Right lung (tissue), 5 donors: ENCODE measurements around the gene SPDEF. TPM values are rescaled to one million over a fixed set of nuclear protein-coding genes. Genes with fewer than 3 reads are reported as not detected.

Experiments used
- DNase-seq, 2 donors: peaks; one replicate each; pipeline ENCODE4 v3.0.0-alpha.2; 2013
- polyA plus RNA-seq, 5 donors: library from polyadenylated mRNA; unstranded; fragments of 120-200 nt; gene quantifications; one replicate each; pipeline versions ENCODE4 v1.2.1 to v1.2.3, GENCODE V29; 2013; ENCODE audit warnings: inconsistent platforms in 1 of 5, low replicate concordance in 1 of 5; ENCODE audit not compliant: insufficient read length in 5 of 5, insufficient read depth in 1 of 5

The SPDEF gene
- polyA plus RNA-seq, 5 donors = 0.65 to 3.1 (median 1.2) TPM

DNA sequence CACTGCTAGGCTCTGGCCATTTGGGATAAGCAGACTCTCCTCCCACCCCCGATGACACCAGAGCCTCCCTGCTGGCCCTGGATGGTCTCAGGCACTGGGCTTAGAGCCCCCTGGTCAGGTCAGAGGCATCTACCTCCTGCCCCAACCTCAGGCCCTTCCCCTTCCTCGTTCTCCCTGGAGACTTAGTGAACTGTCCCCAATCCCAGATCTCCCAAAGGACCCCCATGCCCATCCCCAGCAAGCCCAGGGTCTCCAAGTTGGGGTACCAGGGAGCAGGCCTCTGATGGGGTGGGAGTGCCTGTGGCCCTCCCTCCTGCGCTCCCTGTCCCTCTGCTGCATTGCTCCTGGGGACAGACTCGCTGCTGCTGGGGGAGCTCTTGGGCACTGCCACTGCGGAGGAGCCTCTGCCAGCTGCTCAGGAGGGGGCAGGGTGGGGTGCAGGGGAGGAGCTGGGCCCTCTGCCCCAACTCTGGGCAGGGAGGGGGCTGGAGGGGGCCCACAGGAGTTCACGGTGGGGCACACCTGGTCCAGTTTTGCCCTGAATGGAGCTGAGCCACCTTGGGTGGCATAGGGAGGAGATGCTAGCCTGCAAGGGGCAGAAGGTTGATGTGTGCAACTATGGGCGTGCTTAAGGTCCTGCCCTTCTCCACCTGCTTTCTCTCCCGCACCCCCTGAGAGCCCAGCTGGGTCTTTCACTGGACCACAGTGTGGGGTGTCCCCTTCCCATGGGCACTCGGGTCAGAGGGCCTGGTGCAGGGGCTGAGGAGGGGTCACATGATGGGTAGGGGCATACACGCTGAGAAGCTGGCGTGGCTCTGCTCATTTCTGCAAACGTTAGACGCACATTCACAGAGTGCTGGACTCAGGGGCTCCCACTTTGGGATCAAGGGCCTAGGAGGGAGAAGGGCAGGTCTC, 40.4 kb downstream of the SPDEF start:
- no peak for DNase-seq

DNA sequence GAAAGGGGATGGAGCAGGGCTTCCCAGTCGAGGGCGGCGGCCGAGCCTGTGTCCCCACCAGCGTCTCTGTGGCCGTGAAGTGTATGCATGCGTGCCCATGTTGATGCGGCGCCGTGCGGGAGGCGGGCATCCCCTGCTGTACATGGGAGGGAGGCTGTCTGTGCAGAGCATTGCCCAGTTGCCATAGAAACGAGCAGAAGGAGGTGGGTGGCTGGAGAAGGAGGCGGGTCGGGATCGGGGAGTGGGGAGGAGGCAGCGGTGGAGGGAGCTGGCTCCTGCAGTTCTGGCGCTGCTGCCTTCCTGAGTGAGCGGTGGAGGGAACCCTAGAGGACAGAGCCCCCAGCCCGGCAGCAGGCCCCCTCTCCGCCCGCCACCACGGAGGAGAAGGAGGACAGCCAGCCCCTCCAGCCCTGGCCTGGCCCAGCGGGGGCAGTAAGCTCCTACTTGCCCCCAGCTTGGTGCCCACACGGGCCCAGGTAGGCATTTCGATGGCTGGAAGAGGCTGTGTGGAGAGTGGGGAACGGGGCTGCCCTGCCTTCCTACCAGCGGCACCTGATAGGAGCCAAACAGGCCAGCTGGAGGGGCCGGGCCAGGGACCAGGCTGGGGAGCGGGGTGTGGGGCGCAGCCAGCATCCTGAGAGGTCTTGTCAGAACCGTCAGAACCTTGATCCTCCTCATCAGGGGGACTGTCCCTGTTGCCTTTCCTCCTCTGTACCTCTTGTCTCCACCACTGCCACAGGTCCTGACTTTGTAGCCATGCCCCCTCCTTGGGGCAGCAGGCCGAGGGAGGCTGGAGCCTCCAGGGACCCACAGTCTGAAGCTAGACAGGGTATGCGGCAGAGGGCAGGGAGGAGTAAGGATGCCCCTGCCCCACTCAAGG, 41.3 kb downstream of the SPDEF start:
- DNase-seq = peak; percentile 38 to 43

GRCh38 chr6:34514112-34514511, 42.0 kb downstream of the SPDEF start:
- DNase-seq = no peak

DNA sequence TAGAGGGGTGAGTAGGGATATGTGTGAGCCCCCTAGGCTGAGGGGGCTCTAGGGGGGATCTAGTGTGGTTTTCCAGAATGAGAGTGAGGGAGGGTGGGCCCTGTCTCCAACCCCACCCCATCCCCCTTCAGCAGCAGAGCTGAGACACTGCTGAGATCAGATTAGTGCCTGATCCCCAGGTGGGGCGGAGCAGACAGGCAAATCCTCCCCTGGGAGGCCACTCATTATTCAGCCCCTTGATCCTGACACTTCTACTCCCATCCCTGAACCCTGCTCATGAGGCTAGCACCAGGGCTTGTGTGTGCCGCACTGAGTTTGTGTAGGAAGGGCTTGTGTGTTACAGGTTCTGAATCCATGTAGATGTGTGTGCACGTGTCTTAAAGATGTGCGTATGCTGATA, 42.5 kb downstream of the SPDEF start:
- DNase-seq = no peak

DNA sequence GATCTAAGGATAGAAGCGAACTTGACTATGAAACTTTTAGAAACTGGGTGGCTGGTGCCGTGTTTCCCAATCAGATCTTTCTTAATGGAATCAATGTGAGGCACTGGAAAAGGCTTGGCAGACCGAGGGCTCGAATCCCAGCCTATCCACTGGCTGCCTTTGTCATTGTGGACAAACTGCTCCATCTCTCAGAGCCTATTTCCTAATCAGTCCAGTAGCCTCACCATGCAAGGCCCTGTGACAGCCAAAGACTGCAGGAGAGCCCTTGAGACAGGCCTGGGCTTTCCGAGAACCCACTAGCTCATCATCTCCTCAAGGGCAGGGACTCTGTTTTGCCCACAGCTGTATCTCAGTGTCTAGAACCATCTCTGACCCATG, 43.4 kb downstream of the SPDEF start:
- no peak for DNase-seq

DNA sequence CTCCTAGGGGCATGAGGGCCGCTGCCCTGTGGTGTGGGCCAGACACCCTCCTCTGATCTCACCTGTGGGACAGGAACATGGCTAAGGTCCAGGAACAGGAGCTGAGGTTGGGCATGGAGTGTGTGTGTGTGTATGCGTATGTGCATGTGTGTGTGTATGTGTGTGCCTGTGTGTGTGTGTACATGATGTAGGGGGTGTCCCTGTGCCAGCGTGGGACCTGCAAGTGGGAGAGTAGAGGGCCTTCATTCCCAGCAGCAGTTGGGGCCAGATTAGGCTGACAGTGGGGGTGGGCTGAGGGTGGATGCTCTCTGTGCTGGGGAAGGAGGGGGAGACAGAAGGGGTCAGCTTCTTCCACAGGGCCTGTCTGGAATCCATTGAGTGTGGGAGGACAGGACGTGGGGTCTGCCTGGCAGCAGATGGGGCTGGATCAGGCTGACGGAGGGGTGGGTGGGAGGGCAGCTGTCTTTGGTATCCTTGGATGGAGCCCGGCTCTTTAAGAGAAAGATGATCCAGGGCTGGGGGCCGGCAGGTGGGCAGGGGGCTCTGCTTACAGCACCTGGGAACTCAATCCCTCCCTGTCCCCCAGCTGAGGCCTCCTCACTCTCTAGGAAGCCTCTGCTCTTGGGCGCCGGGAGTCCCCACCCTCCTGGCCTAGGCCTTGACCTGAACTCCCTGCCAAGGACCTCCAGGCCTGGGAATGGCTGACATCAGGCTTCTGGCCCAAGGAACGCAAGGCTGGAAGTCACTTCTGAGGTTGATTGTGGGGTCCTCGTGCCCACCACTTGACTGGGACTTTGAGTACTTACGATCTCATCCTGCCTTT, 44.0 kb downstream of the SPDEF start:
- no peak for DNase-seq

DNA sequence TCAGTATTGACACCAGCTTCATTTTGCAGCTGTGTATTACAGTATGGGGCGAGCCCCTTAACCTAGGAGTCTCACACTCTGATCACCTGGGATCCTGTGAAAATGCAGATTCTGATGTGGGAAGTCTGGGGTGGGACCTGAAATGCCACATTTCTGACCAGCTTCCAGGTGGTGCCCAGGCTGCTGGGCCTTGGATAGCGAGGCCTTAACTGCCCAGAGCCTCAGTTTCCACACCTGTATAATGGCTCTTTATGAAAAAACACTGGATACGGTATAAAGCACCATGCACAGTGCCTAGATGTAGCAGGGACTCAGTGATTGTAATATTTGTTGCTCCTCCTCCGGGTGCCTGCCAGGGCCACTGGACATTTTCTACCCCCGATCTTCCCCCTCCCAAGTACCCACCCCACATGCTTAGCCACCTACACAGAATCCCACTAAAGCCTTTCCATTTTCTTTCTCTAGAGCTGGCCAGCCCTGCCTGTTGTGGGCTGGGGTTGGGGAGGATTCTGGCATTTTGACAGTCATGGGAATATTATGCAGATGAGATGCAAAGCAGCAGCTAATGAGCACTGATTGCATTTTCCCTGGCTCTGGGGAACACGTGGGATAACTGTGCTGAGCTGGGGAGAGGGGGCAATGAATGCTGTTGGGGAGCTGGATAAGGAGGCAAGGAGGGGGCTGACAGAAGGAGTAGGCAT, 44.8 kb downstream of the SPDEF start:
- no peak for DNase-seq

DNA sequence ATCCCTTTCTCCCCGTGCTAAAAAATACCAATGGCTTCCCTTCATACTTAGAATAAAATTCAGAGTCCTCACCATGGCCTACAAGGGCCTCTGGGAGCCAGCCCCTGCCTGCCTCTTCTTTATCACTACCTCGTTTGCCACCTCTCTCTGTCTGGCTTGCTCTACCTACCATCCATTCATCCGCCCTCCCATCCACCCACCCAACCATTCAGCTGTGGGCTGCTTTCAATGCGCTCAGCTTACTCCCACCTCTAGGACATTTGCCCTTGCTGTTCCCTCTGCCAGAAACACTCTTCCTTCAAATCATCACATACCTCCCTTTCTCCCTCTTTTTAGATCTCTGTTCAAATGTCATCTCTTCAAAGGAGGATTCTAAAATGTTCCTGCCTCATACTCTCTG, 45.8 kb downstream of the SPDEF start:
- no peak for DNase-seq

DNA sequence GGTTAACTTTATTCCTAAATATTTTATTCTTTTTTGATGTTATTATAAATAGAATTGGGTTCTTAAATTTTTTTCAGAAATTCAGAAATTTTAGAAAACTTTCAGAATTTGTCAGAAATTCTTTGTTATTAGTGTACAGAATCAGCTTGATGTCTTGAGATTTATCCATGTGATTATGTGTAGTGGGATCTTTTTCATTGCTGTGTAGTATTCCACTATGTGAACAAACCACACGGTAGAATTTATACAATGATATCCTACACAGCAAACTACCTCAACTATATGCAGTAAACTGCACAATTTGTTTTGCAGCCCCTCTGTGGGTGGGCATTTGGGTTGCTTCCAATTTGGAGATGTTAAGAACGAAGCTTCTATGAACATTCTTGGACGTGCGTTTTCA, 46.3 kb downstream of the SPDEF start:
- DNase-seq = no peak

- no peak for DNase-seq
Observed at GRCh38 chr6:34508425-34508824, 47.7 kb downstream of the SPDEF start.

DNA sequence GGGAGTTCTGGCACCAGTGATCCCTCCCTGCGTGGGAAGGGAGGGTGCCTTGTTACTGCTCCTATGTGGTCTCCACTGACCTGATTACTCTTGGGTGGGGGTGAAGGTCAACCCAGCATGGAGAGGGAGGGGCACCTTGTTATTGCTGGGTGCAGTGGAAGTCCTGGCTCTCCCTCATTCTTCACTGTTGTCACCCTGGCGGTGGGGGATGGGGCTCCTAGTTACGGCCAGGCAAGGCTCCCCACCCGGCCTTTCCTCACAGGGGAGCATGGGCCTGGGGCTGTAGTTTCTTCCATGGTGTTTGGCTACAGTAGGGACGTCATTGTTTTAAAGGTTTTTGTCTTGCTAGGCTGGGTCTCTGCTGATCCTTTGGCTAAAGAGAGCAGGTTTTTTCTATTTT, 49.4 kb downstream of the SPDEF start:
- DNase-seq = no peak

- DNase-seq = no peak
Observed at GRCh38 chr6:34497411-34497810, 58.7 kb downstream of the SPDEF start.

GRCh38 chr6:34496103-34496685, 59.9 kb downstream of the SPDEF start:
- no peak for DNase-seq

DNA sequence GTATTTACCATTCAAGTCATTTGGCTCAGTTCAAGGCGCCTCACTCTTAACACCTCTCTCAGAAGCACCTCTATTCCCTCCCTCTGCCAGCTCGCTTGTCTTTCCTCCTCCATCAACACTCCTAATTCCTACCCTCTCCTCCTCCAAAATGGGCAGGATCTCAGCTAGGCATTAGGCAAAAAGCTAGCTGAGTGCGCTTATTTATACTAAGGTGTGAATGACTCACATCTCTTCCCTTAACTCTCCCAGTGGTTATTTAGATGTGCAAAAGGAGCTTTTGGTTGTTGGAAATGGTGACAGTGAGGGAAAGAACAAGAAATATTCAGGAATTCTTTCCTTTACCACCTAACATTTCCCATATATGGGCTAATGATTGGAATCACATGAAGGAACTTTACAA, 61.2 kb downstream of the SPDEF start:
- no peak for DNase-seq

- DNase-seq = no peak
Observed at GRCh38 chr6:34493344-34493743, 62.8 kb downstream of the SPDEF start.

GRCh38 chr6:34491091-34491430, 65.1 kb downstream of the SPDEF start:
- DNase-seq = no peak

DNA sequence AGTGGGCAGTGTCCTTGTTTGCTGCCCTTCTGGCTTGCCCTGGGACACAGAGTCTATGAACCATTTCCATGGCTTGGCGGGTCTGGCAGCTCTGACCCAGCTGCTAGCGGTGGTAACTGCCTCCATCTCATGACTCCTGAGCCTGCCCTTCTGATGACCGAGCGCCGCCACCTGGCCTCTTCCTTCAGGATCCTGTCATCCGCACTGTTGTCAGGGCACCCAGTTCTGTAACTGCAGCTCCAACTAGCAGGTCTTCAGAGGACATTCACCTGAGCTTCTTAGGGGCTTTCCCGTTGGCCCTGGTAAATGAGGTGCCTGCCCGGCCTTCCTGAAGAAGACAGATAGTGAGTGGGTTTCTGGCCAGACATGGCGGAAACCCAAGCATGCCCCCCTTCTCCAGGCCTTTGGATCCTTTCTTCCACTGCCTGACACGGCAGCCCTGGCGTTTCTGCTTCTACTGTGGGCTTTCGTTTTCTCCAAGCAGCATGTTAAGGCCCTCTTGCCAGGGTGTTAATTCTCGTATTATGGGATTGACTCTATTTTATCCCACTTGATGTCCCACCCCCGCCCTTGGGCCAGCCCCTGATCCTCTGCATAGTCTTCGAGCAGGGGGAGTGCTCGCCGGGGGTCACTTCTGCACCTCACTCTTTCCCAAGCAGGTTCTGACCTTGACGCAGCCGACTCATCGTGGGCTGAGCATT, 65.6 kb downstream of the SPDEF start:
- no peak for DNase-seq

DNA sequence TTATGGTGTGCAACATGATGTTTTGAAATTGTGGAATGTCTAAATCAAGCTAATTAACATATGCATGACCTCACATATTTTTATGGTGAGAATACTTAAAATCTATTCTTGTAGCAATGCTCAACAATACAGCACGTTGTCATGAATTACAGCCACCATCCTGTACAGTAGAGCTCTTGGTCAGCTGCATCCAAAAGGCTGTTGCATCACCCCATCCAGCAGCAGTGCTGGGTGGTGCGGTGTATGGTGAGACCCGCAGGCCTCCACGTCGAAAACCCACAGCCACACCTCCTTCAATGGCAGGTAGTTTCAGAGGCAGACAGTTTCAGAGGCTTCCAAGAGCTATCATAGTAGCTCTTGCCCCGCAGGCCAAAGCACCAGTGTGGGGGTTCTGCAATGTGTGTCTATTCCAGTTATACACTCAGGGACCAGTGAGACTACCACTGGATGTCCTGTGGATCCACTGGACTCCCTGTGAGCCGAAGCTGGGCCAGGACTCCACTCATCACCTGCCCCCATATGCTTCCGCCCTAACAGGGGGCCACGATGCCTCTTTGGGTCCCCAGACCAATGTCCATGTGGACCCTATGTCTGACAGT, 66.8 kb downstream of the SPDEF start:
- no peak for DNase-seq
